H1 (cell line): Measurements from ENCODE around the gene KSR2. TPM values are rescaled to one million over a fixed set of nuclear protein-coding genes. Genes with fewer than 3 reads are reported as not detected.

Experiments used
- CTCF ChIA-PET: fragments of 300-600 bp; sonication (Branson Sonifier 250); formaldehyde crosslinking; loops from one replicate; lab custom pipeline; 2021; ENCODE audit not compliant: partially characterized antibody; lab: Charles Lee
- POLR2A ChIA-PET: fragments of 300-600 bp; sonication (Branson Sonifier 250); formaldehyde crosslinking; loops from one replicate; lab custom pipeline; 2021; ENCODE audit warnings: inconsistent platforms; ENCODE audit not compliant: partially characterized antibody; lab: Charles Lee
- DNase-seq, 2 experiments: peaks; one replicate each; pipeline versions ENCODE4 v3.0.0 to v3.0.0-alpha.2; 2010 to 2022; ENCODE audit warnings: low spot score in 2 of 2, low read depth in 1 of 2, mixed read lengths in 1 of 2
- FAIRE-seq: peaks from 2 replicates; lab custom pipeline; 2011; peaks lifted over from hg19 to GRCh38; lab: Jason Lieb, UNC
- H2AFZ ChIP-seq: 2 replicates; pipeline ENCODE4 v1.8.1; 2012; ENCODE audit warnings: low read length, inconsistent platforms
- H2AK5ac ChIP-seq: 2 replicates; pipeline ENCODE4 v1.6.1; 2013; ENCODE audit warnings: low read depth, low read length
- H2BK120ac ChIP-seq: replicated peaks from 2 replicates; pipeline ENCODE3; 2013; ENCODE audit warnings: low read depth, low read length, inconsistent platforms
- H2BK12ac ChIP-seq: 2 replicates; pipeline ENCODE4 v1.6.1; 2013; ENCODE audit warnings: low read depth, low read length
- H2BK15ac ChIP-seq: 2 replicates; pipeline ENCODE4 v1.6.1; 2013; ENCODE audit warnings: low read length
- H2BK20ac ChIP-seq: 2 replicates; pipeline ENCODE4 v1.6.1; 2013; ENCODE audit warnings: low read length
- H2BK5ac ChIP-seq: 2 replicates; pipeline ENCODE4 v1.6.1; 2013; ENCODE audit warnings: low read depth, low read length
- H3K14ac ChIP-seq: 2 replicates; pipeline ENCODE4 v1.6.1; 2013; ENCODE audit warnings: inconsistent platforms; ENCODE audit not compliant: insufficient read length
- H3K18ac ChIP-seq: 2 replicates; pipeline ENCODE4 v1.6.1; 2013; ENCODE audit warnings: low read length; ENCODE audit errors: extremely low read depth
- H3K23ac ChIP-seq: 2 replicates; pipeline ENCODE4 v1.6.1; 2013; ENCODE audit warnings: inconsistent platforms; ENCODE audit not compliant: insufficient read length
- H3K23me2 ChIP-seq: 2 replicates; pipeline ENCODE4 v1.6.1; 2013; ENCODE audit warnings: low read depth, low read length
- H3K27ac ChIP-seq: 2 replicates; pipeline ENCODE4 v1.6.1; 2011; ENCODE audit warnings: low read depth, low read length, inconsistent platforms
- H3K27me3 ChIP-seq, 4 experiments: replicated peaks in 1 of 4; 1 replicate in 1 of 4; 2 replicates in 3 of 4; pipeline versions ENCODE4 v1.6.1 to v1.8.1; 2011 to 2013; ENCODE audit warnings: low read length in 3 of 4, mild to moderate bottlenecking in 3 of 4, inconsistent platforms in 2 of 4, mixed read lengths in 2 of 4, moderate library complexity in 1 of 4; ENCODE audit not compliant: control insufficient read depth in 3 of 4, insufficient read depth in 3 of 4; ENCODE audit errors: extremely low read depth in 1 of 4
- H3K36me3 ChIP-seq, 4 experiments: 2 replicates each; pipeline versions ENCODE4 v1.6.1 to v1.8.1; 2011 to 2013; ENCODE audit warnings: mild to moderate bottlenecking in 4 of 4, low read length in 3 of 4, moderate library complexity in 2 of 4, control low read depth in 1 of 4, inconsistent platforms in 1 of 4; ENCODE audit not compliant: insufficient read depth in 4 of 4, control insufficient read depth in 2 of 4
- H3K4ac ChIP-seq: replicated peaks from 2 replicates; pipeline ENCODE3; 2013; ENCODE audit warnings: low read length, low read depth, mixed read lengths, inconsistent platforms; ENCODE audit not compliant: insufficient read length
- H3K4me1 ChIP-seq, 4 experiments: replicated peaks in 1 of 4; 1 replicate in 1 of 4; 2 replicates in 3 of 4; pipeline versions ENCODE4 v1.6.1 to v1.8.1; 2011 to 2013; ENCODE audit warnings: low read length in 3 of 4, inconsistent platforms in 2 of 4, mixed read lengths in 1 of 4; ENCODE audit not compliant: insufficient read depth in 4 of 4, control insufficient read depth in 3 of 4
- H3K4me2 ChIP-seq, 2 experiments: 2 replicates each; pipeline versions ENCODE4 v1.6.1 to v1.8.1; 2011 to 2013; ENCODE audit warnings: low read depth in 2 of 2, low read length in 2 of 2, control low read depth in 1 of 2, inconsistent platforms in 1 of 2, mild to moderate bottlenecking in 1 of 2; ENCODE audit not compliant: insufficient read depth in 1 of 2
- H3K4me3 ChIP-seq, 4 experiments: fragments of 200-600, 300-600 bp in 1 of 4; sonication (generic), shearing (Covaris generic), sonication (Bioruptor Twin) in 1 of 4; 2 replicates each; pipeline versions ENCODE4 v1.5.1 to v1.8.1; 2011 to 2016; ENCODE audit warnings: low read length in 4 of 4, low read depth in 3 of 4, control low read depth in 2 of 4, inconsistent platforms in 2 of 4, mild to moderate bottlenecking in 2 of 4, mixed read lengths in 1 of 4, moderate library complexity in 1 of 4; ENCODE audit not compliant: insufficient read depth in 2 of 4; ENCODE audit errors: extremely low read depth in 1 of 4
- H3K56ac ChIP-seq: replicated peaks from 2 replicates; pipeline ENCODE3; 2013; ENCODE audit warnings: low read depth, mild to moderate bottlenecking, mixed read lengths, low read length, inconsistent platforms; ENCODE audit not compliant: insufficient read length
- H3K79me1 ChIP-seq: 2 replicates; pipeline ENCODE4 v1.6.1; 2013; ENCODE audit warnings: low read depth, low read length, control low read depth
- H3K79me2 ChIP-seq, 2 experiments: 2 replicates each; pipeline versions ENCODE4 v1.6.1 to v1.8.1; 2012 to 2013; ENCODE audit warnings: low read length in 2 of 2, mild to moderate bottlenecking in 2 of 2, inconsistent platforms in 1 of 2; ENCODE audit not compliant: insufficient read depth in 2 of 2, control insufficient read depth in 1 of 2
- H3K9ac ChIP-seq, 4 experiments: replicated peaks in 1 of 4; 1 replicate in 1 of 4; 2 replicates in 3 of 4; pipeline versions ENCODE4 v1.6.1 to v1.8.1; 2011 to 2013; ENCODE audit warnings: low read depth in 3 of 4, low read length in 3 of 4, control low read depth in 2 of 4, mild to moderate bottlenecking in 2 of 4, moderate library complexity in 2 of 4, inconsistent platforms in 1 of 4; ENCODE audit errors: extremely low read depth in 1 of 4
- H3K9me3 ChIP-seq, 2 experiments: 2 replicates each; pipeline versions ENCODE4 v1.6.1 to v1.8.1; 2012 to 2013; ENCODE audit warnings: mild to moderate bottlenecking in 2 of 2, moderate library complexity in 2 of 2, control low read depth in 1 of 2, inconsistent platforms in 1 of 2, low read depth in 1 of 2, low read length in 1 of 2, mixed read lengths in 1 of 2; ENCODE audit not compliant: insufficient read depth in 2 of 2
- H4K20me1 ChIP-seq, 2 experiments: replicated peaks in 1 of 2; 2 replicates each; pipeline versions ENCODE3 to v1.8.1; 2011 to 2013; ENCODE audit warnings: inconsistent platforms in 2 of 2, low read length in 2 of 2, mild to moderate bottlenecking in 1 of 2; ENCODE audit not compliant: insufficient read depth in 2 of 2, control insufficient read depth in 1 of 2
- H4K5ac ChIP-seq: 2 replicates; pipeline ENCODE4 v1.6.1; 2013; ENCODE audit warnings: low read length, low read depth, mixed read lengths, inconsistent platforms; ENCODE audit not compliant: insufficient read length
- H4K8ac ChIP-seq: 2 replicates; pipeline ENCODE4 v1.8.0; 2013; ENCODE audit warnings: mild to moderate bottlenecking, moderate library complexity, low read length, inconsistent platforms; ENCODE audit not compliant: insufficient read depth; ENCODE audit errors: extremely low read depth
- H4K91ac ChIP-seq: replicated peaks from 2 replicates; pipeline ENCODE3; 2013; ENCODE audit warnings: low read length, mixed read lengths, inconsistent platforms; ENCODE audit not compliant: insufficient read length
- MAX ChIP-seq: IDR thresholded peaks from 2 replicates; pipeline ENCODE4 v1.6.1; 2012; ENCODE audit warnings: inconsistent platforms
- WGBS, 2 experiments: shearing (Covaris generic) in 1 of 2; methylation state at CpG; one replicate each; pipeline versions ENCODE4 v1.1.6 to v1.1.7; 2013 to 2015; ENCODE audit warnings: low lambda C conversion rate in 2 of 2, mixed read lengths in 2 of 2, inconsistent platforms in 1 of 2, low coverage in 1 of 2, missing lambda C conversion rate in 1 of 2; ENCODE audit not compliant: insufficient replicate concordance in 2 of 2, insufficient coverage in 1 of 2, insufficient read length in 1 of 2; ENCODE audit errors: extremely low coverage in 1 of 2, missing lambda C conversion rate in 1 of 2; 5-methylcytosine and 5-hydroxymethylcytosine counted together
- polyA plus RNA-seq, 7 experiments: library from polyadenylated mRNA; depleted of rRNA in 3 of 7; stranded (reverse) in 5 of 7; unstranded in 2 of 7; fragments of >200 nt in 5 of 7; fragments of 200-250 nt in 2 of 7; gene quantifications; 1 replicate in 5 of 7; 2 replicates in 1 of 7; 4 replicates in 1 of 7; pipeline versions ENCODE4 v1.2.1 to v1.2.3, GENCODE V29; 2011 to 2013; ENCODE audit warnings: missing spikeins in 2 of 7, mixed read lengths in 2 of 7
- total RNA-seq: library from RNA; stranded (reverse); fragmentation: NEBNext Ultra II Directional; extraction: Animal tissue kit (Norgen Biotek cat#: 25700); gene quantifications from 2 replicates; pipeline ENCODE4 v1.2.1, GENCODE V29; 2021

The KSR2 gene
- total and polyA plus RNA-seq, 2 of the 8 experiments (the other 6 are each of a cell fraction or from before 2014, with no cell fraction given), result 0.74 to 2.2 TPM

GRCh38 chr12:117975006-117975405 lies 6.2 kb upstream of the KSR2 start:
- H2BK5ac ChIP-seq, result no peak overlapping the region
- peaks cover 0 to 6% (median 0%) of the 10 kb centered on the region in 4 experiments; a peak in 1 of 7 replicates for H3K27me3 ChIP-seq
- no peak overlapping the region for H4K5ac ChIP-seq
- H3K9me3 ChIP-seq, result peaks cover 6 to 8% of the 10 kb centered on the region in 2 experiments; a peak in 2 of 4 replicates
- no peak for FAIRE-seq
- WGBS, 2 experiments, result 94% methylated on average over 3 of the region's 3 CpGs; no CpG with 5 or more reads in 1 of the 2 experiments
- no peaks in the 10 kb centered on the region for H3K23me2 ChIP-seq
- DNase-seq, result no peak
- H3K4me1 ChIP-seq, result no peaks in the 10 kb centered on the region; a peak in 1 of 7 replicates
- no peak overlapping the region for H3K9ac ChIP-seq
- H3K27ac ChIP-seq, result no peak overlapping the region
- no peaks in the 10 kb centered on the region for H4K20me1 ChIP-seq
- no peak overlapping the region for H3K4me3 ChIP-seq
- no peak overlapping the region for H3K14ac ChIP-seq
- no peak for TF ChIP-seq MAX
- POLR2A ChIA-PET, result no interaction called here
- H2BK15ac ChIP-seq, result no peak overlapping the region
- H4K8ac ChIP-seq, result no peak overlapping the region
- H3K79me2 ChIP-seq, result no peaks in the 10 kb centered on the region
- H3K4me2 ChIP-seq, result no peak overlapping the region
- CTCF ChIA-PET, result no interaction called here
- no peak overlapping the region for H2AK5ac ChIP-seq
- H3K23ac ChIP-seq, result no peak overlapping the region
- H4K91ac ChIP-seq, result no peak overlapping the region
- H3K18ac ChIP-seq, result no peak overlapping the region
- H2BK120ac ChIP-seq, result no peak overlapping the region
- H3K36me3 ChIP-seq, result no peaks in the 10 kb centered on the region
- H2BK12ac ChIP-seq, result no peak overlapping the region
- H2BK20ac ChIP-seq, result no peak overlapping the region
- no peaks in the 10 kb centered on the region for H3K79me1 ChIP-seq
- H2AFZ ChIP-seq, result no peak overlapping the region
- no peak overlapping the region for H3K4ac ChIP-seq
- H3K56ac ChIP-seq, result no peak overlapping the region
